GM12874 (cell line): ENCODE data around the gene ZFP57.

Experiments
- CTCF ChIP-seq: IDR thresholded peaks from 2 replicates; pipeline ENCODE4 v1.5.1; 2011; ENCODE audit warnings: low read depth, mild to moderate bottlenecking, control low read depth, low read length, moderate library complexity; ENCODE audit not compliant: insufficient read depth

ZFP57 gene

GRCh38 chr6:29709188-29709587, 28.2 kb upstream of the ZFP57 start:
- TF ChIP-seq CTCF, result no peak

- TF ChIP-seq CTCF, result no peak
These were observed 27.7 kb upstream of the ZFP57 start for GRCh38 chr6:29708432-29709179.

- TF ChIP-seq CTCF, result peak; percentile 39
These were observed 24.7 kb upstream of the ZFP57 start for GRCh38 chr6:29705389-29706231.

- peak; percentile 61 for TF ChIP-seq CTCF
These were observed 21.7 kb upstream of the ZFP57 start for GRCh38 chr6:29702519-29703103.

GRCh38 chr6:29696147-29697125, 15.5 kb upstream of the ZFP57 start:
- peak; percentile 63 for TF ChIP-seq CTCF

GRCh38 chr6:29694637-29695036, 13.7 kb upstream of the ZFP57 start:
- TF ChIP-seq CTCF, result no peak
